Panc1 (cell line): ENCODE measurements around the gene SHROOM3.

Experiments
- CTCF ChIP-seq: fragments of 450-650 bp; IDR thresholded peaks from 2 replicates; pipeline ENCODE4 v1.5.1; 2017; ENCODE audit warnings: mild to moderate bottlenecking
- POLR2AphosphoS5 ChIP-seq: IDR thresholded peaks from 2 replicates; pipeline ENCODE4 v1.6.1; 2012; ENCODE audit warnings: mild to moderate bottlenecking, low read depth, low read length, moderate library complexity
- SIN3A ChIP-seq: IDR thresholded peaks from 2 replicates; pipeline ENCODE4 v1.6.1; 2012; ENCODE audit warnings: low read depth, mild to moderate bottlenecking, low read length, moderate library complexity, borderline replicate concordance; ENCODE audit not compliant: insufficient read depth
- TCF7L2 ChIP-seq: IDR thresholded peaks from 2 replicates; pipeline ENCODE4 v1.6.1; 2011; ENCODE audit warnings: mild to moderate bottlenecking, low read depth, low read length, inconsistent platforms

GRCh38 chr4:76610751-76611547 is 175.9 kb downstream of the SHROOM3 start:
- no peak for TF ChIP-seq TCF7L2
- TF ChIP-seq CTCF: no peak
- TF ChIP-seq POLR2AphosphoS5: no peak
- TF ChIP-seq SIN3A: no peak
